Panc1 (cell line): ENCODE results near the gene PRKG1. TPM values are rescaled to one million over a fixed set of nuclear protein-coding genes. Genes with fewer than 3 reads are reported as not detected.

Experiments
- ATAC-seq: fragments of 200-7000 bp; cut with Tn5 transposase; 2 replicates; pipeline ENCODE4 v1.9.1; 2020; ENCODE audit warnings: mild to moderate bottlenecking, moderate library complexity
- BruUV-seq: library from RNA; stranded (reverse); fragments of 400-500 nt; replicated peaks from 2 replicates; lab custom pipeline; 2021; lab: Mats Ljungman, UMichigan
- CTCF ChIA-PET: fragments of 300-600 bp; sonication (Branson Sonifier 250); formaldehyde crosslinking; loops from one replicate; lab custom pipeline; 2022; ENCODE audit warnings: antibody characterized with exemption; lab: Charles Lee
- POLR2A ChIA-PET: fragments of 300-600 bp; sonication (Branson Sonifier 250); formaldehyde crosslinking; loops from one replicate; lab custom pipeline; 2022; ENCODE audit warnings: antibody characterized with exemption; lab: Charles Lee
- DNase-seq: peaks from one replicate; pipeline ENCODE4 v3.0.0-alpha.2; 2010; ENCODE audit warnings: low read depth, low spot score
- H3K27ac ChIP-seq: 2 replicates; pipeline ENCODE4 v1.5.1; 2011; ENCODE audit warnings: mild to moderate bottlenecking, low read length, inconsistent platforms
- H3K27me3 ChIP-seq: fragments of 200-500 bp; sonication (Bioruptor generic); 2 replicates; pipeline ENCODE4 v1.6.0; 2014; ENCODE audit warnings: low read length, inconsistent platforms; ENCODE audit not compliant: control insufficient read depth, insufficient read depth
- H3K36me3 ChIP-seq: fragments of 200-500 bp; sonication (Bioruptor generic); 2 replicates; pipeline ENCODE4 v1.5.1; 2014; ENCODE audit warnings: inconsistent platforms, mild to moderate bottlenecking, low read length, moderate library complexity; ENCODE audit not compliant: control insufficient read depth, insufficient read depth
- H3K4me1 ChIP-seq: 2 replicates; pipeline ENCODE4 v1.5.1; 2011; ENCODE audit warnings: inconsistent platforms, mild to moderate bottlenecking, low read length, moderate library complexity; ENCODE audit not compliant: control insufficient read depth, insufficient read depth
- H3K4me3 ChIP-seq, 2 experiments: 2 replicates each; pipeline ENCODE4 v1.5.1; 2011 to 2012; ENCODE audit warnings: low read depth in 2 of 2, low read length in 2 of 2, mild to moderate bottlenecking in 2 of 2, inconsistent platforms in 1 of 2, moderate library complexity in 1 of 2
- H3K9me3 ChIP-seq: fragments of 200-500 bp; sonication (Bioruptor generic); 2 replicates; pipeline ENCODE4 v1.5.1; 2014; ENCODE audit warnings: low read depth, mild to moderate bottlenecking, inconsistent platforms, low read length, moderate library complexity; ENCODE audit not compliant: control insufficient read depth, insufficient read depth
- POLR2AphosphoS5 ChIP-seq: IDR thresholded peaks from 2 replicates; pipeline ENCODE4 v1.6.1; 2012; ENCODE audit warnings: mild to moderate bottlenecking, low read depth, low read length, moderate library complexity
- SIN3A ChIP-seq: IDR thresholded peaks from 2 replicates; pipeline ENCODE4 v1.6.1; 2012; ENCODE audit warnings: low read depth, mild to moderate bottlenecking, low read length, moderate library complexity, borderline replicate concordance; ENCODE audit not compliant: insufficient read depth
- TCF7L2 ChIP-seq: IDR thresholded peaks from 2 replicates; pipeline ENCODE4 v1.6.1; 2011; ENCODE audit warnings: mild to moderate bottlenecking, low read depth, low read length, inconsistent platforms
- in situ Hi-C: cut with HindIII; loops from 2 replicates; pipeline ENCODE4 v1.10.0; 2016; ENCODE audit warnings: low sequenced_read_pairs, low pct_unique_long_range_greater_than_20kb
- intact Hi-C: fragments of 100-400 bp; cut with micrococcal nuclease; formaldehyde crosslinking; loops from one replicate; pipeline ENCODE4 v1.10.0; 2022; ENCODE audit not compliant: unreplicated experiment
- total RNA-seq: library from RNA; stranded (reverse); gene quantifications from one replicate; pipeline ENCODE4 v1.2.1, GENCODE V29; 2021; ENCODE audit not compliant: unreplicated experiment
- TF ChIP-seq, protein P1 (sequence below): fragments of 450-650 bp; IDR thresholded peaks from 2 replicates; pipeline ENCODE4 v1.5.1; 2017; ENCODE audit warnings: mild to moderate bottlenecking
- TF ChIP-seq, protein P2 (sequence below), 2 experiments: IDR thresholded peaks; 2 replicates each; pipeline ENCODE4 v1.6.1; 2011 to 2012; ENCODE audit warnings: low read depth in 2 of 2, control low read depth in 1 of 2, low read length in 1 of 2, mild to moderate bottlenecking in 1 of 2, moderate library complexity in 1 of 2; ENCODE audit not compliant: insufficient read depth in 1 of 2

Gene PRKG1
- total RNA-seq, 1 experiment from 2014 or later = 0.92 TPM

DNA sequence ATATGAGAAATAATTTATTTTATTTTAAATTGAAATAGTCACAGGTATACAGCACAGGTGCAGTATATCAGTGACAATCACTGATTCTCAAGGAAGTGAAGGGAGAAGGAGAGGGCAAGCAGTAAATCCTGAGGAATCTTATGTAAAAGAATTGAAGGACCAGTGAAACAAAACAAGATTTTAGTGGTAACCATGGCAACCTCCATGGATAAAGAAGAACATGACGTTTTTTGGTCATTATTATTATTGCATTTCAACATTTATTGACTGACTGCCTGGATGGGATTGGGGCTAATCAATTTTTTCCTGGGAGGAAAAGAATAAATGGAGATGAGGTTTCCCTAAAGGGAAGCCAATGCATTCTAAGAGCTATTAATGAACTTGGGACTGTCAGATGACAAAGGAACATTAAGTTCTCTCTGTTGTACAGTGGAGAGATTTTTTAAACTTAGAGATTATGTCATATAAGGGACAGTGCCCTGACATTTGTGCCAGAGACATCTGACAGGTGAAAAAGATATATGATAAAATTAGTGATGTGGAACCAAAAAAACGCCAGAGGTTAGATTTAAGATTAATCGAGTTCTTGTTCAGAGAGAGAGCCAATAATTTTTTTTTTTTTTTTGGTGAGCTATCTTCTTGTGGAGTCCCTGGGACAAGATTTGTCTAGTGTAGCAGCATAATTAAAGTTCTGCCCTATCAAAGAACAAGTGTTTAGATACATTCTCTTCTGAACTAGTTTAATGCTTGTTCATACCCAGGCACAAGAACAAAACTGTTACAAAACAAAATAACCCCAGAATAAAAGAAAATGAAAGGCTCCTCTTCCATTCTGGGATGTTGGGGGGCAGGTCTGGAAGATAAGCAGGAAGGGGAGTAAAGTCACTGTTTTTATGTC lies 345.2 kb downstream of the PRKG1 start:
- no peaks in the 10 kb centered on the region for H3K36me3 ChIP-seq
- no peaks in the 10 kb centered on the region for H3K9me3 ChIP-seq
- H3K4me1 ChIP-seq = no peaks in the 10 kb centered on the region
- POLR2A ChIA-PET = no interaction called here
- DNase-seq (no peak), ATAC-seq (no peak)
- CTCF ChIA-PET = no interaction called here
- TF ChIP-seq POLR2AphosphoS5 = no peak
- TF ChIP-seq, protein P1, sequence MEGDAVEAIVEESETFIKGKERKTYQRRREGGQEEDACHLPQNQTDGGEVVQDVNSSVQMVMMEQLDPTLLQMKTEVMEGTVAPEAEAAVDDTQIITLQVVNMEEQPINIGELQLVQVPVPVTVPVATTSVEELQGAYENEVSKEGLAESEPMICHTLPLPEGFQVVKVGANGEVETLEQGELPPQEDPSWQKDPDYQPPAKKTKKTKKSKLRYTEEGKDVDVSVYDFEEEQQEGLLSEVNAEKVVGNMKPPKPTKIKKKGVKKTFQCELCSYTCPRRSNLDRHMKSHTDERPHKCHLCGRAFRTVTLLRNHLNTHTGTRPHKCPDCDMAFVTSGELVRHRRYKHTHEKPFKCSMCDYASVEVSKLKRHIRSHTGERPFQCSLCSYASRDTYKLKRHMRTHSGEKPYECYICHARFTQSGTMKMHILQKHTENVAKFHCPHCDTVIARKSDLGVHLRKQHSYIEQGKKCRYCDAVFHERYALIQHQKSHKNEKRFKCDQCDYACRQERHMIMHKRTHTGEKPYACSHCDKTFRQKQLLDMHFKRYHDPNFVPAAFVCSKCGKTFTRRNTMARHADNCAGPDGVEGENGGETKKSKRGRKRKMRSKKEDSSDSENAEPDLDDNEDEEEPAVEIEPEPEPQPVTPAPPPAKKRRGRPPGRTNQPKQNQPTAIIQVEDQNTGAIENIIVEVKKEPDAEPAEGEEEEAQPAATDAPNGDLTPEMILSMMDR = no peak
- TF ChIP-seq, protein P2, sequence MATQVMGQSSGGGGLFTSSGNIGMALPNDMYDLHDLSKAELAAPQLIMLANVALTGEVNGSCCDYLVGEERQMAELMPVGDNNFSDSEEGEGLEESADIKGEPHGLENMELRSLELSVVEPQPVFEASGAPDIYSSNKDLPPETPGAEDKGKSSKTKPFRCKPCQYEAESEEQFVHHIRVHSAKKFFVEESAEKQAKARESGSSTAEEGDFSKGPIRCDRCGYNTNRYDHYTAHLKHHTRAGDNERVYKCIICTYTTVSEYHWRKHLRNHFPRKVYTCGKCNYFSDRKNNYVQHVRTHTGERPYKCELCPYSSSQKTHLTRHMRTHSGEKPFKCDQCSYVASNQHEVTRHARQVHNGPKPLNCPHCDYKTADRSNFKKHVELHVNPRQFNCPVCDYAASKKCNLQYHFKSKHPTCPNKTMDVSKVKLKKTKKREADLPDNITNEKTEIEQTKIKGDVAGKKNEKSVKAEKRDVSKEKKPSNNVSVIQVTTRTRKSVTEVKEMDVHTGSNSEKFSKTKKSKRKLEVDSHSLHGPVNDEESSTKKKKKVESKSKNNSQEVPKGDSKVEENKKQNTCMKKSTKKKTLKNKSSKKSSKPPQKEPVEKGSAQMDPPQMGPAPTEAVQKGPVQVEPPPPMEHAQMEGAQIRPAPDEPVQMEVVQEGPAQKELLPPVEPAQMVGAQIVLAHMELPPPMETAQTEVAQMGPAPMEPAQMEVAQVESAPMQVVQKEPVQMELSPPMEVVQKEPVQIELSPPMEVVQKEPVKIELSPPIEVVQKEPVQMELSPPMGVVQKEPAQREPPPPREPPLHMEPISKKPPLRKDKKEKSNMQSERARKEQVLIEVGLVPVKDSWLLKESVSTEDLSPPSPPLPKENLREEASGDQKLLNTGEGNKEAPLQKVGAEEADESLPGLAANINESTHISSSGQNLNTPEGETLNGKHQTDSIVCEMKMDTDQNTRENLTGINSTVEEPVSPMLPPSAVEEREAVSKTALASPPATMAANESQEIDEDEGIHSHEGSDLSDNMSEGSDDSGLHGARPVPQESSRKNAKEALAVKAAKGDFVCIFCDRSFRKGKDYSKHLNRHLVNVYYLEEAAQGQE (IDR thresholded peaks at IDR 0.05; ENCODE audit: insufficient read depth in 1 of 2, low read depth in 2 of 2, low read length in 1 of 2) = no peak
- TF ChIP-seq SIN3A = no peak
- no peak for TF ChIP-seq TCF7L2
- intact Hi-C loops = no loop called here
- no TSS peak for BruUV-seq
- no peaks in the 10 kb centered on the region for H3K27me3 ChIP-seq
- in situ Hi-C loops = no loop called here
- no peak overlapping the region for H3K27ac ChIP-seq
- H3K4me3 ChIP-seq = no peak overlapping the region

DNA sequence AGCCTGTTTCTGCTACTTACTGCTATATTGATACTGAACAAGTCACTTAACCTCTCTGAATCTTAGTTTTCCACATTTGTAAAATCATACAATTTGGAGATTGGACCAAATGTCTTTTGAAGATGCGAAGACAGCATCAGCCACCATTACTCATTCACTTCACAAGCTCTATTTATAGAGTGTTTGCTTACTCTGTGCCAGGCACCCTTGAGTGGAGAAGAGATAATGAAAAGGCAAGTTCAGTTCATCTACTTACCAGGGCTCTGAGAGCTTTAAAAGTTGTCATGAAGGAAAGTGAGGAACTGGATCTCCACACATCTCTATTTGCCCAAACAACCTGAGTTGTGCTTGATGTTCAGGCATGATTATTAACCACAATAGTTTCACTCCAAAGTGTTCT lies 347.6 kb downstream of the PRKG1 start:
- H3K27ac ChIP-seq = no peak overlapping the region
- CTCF ChIA-PET = no interaction called here
- no TSS peak for BruUV-seq

More for the DNA sequence above, 347.6 kb downstream of the PRKG1 start:
- POLR2A ChIA-PET = no interaction called here
- Histone ChIP-seq H3K27me3 (no peaks in the 10 kb centered on the region), H3K36me3 (no peaks in the 10 kb centered on the region), H3K9me3 (no peaks in the 10 kb centered on the region), H3K4me1 (no peaks in the 10 kb centered on the region), H3K4me3 (no peak overlapping the region)
- no peak for ATAC-seq
- no peak for DNase-seq
- intact Hi-C loops = loop anchor here (2.0 kb wide), 1 partner anchor 359 kb away; no protein-coding TSS in a partner anchor
- TF ChIP-seq POLR2AphosphoS5 = no peak
- TF ChIP-seq, protein P2 (IDR thresholded peaks at IDR 0.05; ENCODE audit: insufficient read depth in 1 of 2, low read depth in 2 of 2, low read length in 1 of 2) = no peak
- TF ChIP-seq, protein P1 = no peak
- no peak for TF ChIP-seq SIN3A
- TF ChIP-seq TCF7L2 = no peak
- in situ Hi-C loops = no loop called here
